GM10266 (cell line): Measurements from ENCODE around the gene OR2K2.
"Not testable (repeated sequence)": the region's sequence is repeated elsewhere in the genome, so short reads cannot be mapped to it uniquely, and the experiment has no call there.

Experiments used
- DNase-seq: peaks from one replicate; pipeline ENCODE4 v3.0.0; 2012; ENCODE audit errors: extremely low spot score
- TF ChIP-seq, protein P1 (sequence below): IDR thresholded peaks from 2 replicates; pipeline ENCODE4 v1.5.1; 2012; ENCODE audit warnings: mild to moderate bottlenecking, low read depth; ENCODE audit not compliant: control insufficient read depth, insufficient read depth; ENCODE audit errors: missing control alignments

OR2K2 gene

DNA sequence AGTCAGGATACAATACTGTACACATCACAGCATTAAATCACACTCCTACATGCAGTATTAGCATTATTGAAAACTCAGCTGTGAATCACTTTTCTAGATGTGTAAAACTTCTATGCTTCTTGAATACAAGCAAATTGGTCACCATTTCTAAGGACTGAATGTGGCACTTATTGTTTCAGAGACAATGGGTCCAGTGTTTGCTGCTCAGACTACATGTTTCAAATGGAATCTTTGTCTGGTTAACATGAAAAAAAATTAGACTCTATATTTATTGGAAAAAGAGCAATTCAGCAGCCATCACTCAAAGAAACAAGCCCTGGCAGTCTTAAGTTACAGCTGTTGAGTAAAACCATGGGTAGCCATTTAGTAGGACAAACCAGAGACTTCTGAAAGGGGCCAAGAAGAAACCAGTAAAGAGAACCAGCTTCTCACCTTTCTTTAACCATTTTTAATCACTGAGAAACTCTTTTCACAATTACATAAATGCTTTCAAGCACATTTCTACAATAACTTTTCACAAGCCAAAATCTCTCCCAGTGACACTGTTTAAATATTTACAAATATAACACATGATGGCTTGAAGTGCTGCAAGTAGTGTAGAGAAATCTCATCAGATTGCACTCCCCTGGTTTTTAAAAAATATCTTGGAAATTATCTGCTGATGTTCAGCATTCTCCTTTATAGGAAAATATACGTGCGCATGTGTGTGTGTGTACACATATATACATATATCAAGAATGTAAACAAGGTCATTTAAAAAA, 35.2 kb downstream of the OR2K2 start:
- TF ChIP-seq, protein P1, sequence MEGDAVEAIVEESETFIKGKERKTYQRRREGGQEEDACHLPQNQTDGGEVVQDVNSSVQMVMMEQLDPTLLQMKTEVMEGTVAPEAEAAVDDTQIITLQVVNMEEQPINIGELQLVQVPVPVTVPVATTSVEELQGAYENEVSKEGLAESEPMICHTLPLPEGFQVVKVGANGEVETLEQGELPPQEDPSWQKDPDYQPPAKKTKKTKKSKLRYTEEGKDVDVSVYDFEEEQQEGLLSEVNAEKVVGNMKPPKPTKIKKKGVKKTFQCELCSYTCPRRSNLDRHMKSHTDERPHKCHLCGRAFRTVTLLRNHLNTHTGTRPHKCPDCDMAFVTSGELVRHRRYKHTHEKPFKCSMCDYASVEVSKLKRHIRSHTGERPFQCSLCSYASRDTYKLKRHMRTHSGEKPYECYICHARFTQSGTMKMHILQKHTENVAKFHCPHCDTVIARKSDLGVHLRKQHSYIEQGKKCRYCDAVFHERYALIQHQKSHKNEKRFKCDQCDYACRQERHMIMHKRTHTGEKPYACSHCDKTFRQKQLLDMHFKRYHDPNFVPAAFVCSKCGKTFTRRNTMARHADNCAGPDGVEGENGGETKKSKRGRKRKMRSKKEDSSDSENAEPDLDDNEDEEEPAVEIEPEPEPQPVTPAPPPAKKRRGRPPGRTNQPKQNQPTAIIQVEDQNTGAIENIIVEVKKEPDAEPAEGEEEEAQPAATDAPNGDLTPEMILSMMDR = no peak
- DNase-seq = no peak

DNA sequence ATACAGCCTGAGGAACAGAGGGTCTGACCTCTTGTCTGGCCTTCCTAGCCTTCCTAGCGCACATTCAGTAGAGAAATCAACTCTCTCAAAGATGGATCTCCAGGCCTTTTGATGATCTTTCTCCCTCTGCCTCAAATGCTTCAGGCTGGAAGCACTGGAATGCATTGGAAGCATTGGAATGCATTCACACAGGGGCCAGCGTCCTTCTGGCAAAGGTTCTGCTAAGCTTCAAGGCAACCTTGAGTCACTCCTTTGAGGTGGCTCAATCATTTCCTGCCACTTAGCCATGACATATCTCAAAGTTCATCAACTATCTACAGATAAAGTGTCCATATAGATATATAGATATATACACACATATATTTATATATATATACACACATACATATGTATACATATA, 42.9 kb downstream of the OR2K2 start:
- DNase-seq = no peak

DNA sequence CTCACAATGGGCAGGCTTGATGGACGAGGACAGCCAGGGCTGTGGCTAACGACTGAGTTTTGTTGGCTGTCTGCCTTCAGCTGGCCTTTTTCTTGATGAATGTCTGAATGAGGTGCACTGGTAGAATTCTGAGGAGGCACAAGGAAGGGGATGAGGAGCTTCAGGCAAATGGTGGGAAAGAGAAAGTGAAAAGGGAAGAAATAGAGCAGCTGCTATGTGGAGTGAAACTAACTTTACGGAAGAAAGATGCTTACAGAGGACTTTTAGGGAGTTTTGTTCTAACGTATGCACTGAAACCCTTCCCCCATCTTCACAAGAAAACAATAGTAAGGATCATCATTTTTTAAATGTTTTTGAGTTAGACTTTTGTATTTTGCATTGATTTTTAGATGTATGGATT, 45.3 kb downstream of the OR2K2 start:
- TF ChIP-seq, protein P1 = no peak
- DNase-seq = no peak

More for the DNA sequence above, 42.9 kb downstream of the OR2K2 start:
- TF ChIP-seq, protein P1 = no peak

DNA sequence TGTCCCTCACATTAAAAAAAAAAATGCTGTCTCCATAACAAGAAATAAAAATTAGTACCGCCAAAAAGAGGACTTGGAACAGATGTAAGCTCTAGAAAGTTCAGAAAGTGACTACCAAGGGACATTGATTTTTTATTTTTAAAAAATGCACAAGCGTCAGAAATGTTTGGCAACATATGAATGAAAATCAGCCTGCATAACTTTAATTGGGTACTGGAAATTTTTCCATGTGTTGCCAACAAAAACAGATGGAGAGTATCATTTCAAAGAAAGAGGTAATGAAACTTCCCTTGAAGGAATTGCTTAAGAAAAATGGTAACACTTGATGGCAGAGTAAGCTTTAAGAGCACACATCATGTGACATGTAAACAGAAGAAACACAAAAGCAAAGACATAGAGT, 47.2 kb downstream of the OR2K2 start:
- TF ChIP-seq, protein P1 = no peak
- DNase-seq = no peak

DNA sequence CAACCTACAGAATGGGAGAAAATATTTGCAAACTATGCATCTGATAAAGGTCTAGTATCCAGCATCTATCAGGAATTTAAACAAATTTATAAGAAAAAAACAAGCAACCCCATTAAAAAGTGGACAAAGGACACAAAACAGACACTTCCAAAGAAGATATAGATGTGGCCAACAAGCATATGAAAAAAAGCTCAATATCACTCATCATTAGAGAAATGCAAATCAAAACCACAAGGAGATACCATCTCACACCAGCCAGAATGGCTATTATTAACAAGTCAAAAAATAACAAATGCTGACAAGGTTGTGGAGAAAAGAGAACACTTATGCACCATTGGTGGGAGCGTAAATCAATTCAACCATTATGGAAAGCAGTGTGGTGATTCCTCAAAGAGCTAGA, 49.2 kb downstream of the OR2K2 start:
- not testable (repeated sequence) for DNase-seq
